GM20000 (cell line): ENCODE measurements around the gene MAGED4B.
"Not testable (repeated sequence)": the region's sequence is repeated elsewhere in the genome, so short reads cannot be mapped to it uniquely, and the experiment has no call there.

Experiments used
- DNase-seq: peaks from one replicate; pipeline ENCODE4 v3.0.0; 2012; ENCODE audit warnings: low spot score
- CTCF ChIP-seq: IDR thresholded peaks from 2 replicates; pipeline ENCODE4 v1.5.1; 2012; ENCODE audit warnings: mild to moderate bottlenecking, control low read depth; ENCODE audit errors: extremely low read depth, missing control alignments

The MAGED4B gene

GRCh38 chrX:52068666-52069640, at the start of gene MAGED4B:
MAGED4B (minus strand) TSS chrX:52069183; CDS start chrX:52068172, 1,011 bp downstream.
- not testable (repeated sequence) for DNase-seq

- TF ChIP-seq CTCF: no peak
- DNase-seq: no peak
Observed at GRCh38 chrX:52118262-52118661, 49.3 kb upstream of the MAGED4B start.

- no peak for TF ChIP-seq CTCF
- DNase-seq: no peak
Observed at GRCh38 chrX:52082578-52082977, 13.6 kb upstream of the MAGED4B start.

GRCh38 chrX:52078131-52078530, 9.1 kb upstream of the MAGED4B start:
- DNase-seq: no peak
- no peak for TF ChIP-seq CTCF

GRCh38 chrX:52042288-52042687, 26.7 kb downstream of the MAGED4B start:
- not testable (repeated sequence) for DNase-seq

- no peak for TF ChIP-seq CTCF
- DNase-seq: no peak
Observed at GRCh38 chrX:52034211-52034610, 34.8 kb downstream of the MAGED4B start.

GRCh38 chrX:52031371-52031770, 37.6 kb downstream of the MAGED4B start:
- no peak for TF ChIP-seq CTCF

GRCh38 chrX:52015794-52016193, 53.2 kb downstream of the MAGED4B start:
- no peak for DNase-seq
- no peak for TF ChIP-seq CTCF

More at GRCh38 chrX:52031371-52031770, 37.6 kb downstream of the MAGED4B start:
- DNase-seq: no peak
